ENCODE measurements around the gene TCF7L1. TPM values are rescaled to one million over a fixed set of nuclear protein-coding genes. Genes with fewer than 3 reads are reported as not detected.

The TCF7L1 gene
- total and polyA plus RNA-seq, 9 of the 15 experiments (the other 6 are each of a cell fraction or from before 2014, with no cell fraction given): 0.03 to 0.11 (median 0.07) TPM; not detected in 5

DNA sequence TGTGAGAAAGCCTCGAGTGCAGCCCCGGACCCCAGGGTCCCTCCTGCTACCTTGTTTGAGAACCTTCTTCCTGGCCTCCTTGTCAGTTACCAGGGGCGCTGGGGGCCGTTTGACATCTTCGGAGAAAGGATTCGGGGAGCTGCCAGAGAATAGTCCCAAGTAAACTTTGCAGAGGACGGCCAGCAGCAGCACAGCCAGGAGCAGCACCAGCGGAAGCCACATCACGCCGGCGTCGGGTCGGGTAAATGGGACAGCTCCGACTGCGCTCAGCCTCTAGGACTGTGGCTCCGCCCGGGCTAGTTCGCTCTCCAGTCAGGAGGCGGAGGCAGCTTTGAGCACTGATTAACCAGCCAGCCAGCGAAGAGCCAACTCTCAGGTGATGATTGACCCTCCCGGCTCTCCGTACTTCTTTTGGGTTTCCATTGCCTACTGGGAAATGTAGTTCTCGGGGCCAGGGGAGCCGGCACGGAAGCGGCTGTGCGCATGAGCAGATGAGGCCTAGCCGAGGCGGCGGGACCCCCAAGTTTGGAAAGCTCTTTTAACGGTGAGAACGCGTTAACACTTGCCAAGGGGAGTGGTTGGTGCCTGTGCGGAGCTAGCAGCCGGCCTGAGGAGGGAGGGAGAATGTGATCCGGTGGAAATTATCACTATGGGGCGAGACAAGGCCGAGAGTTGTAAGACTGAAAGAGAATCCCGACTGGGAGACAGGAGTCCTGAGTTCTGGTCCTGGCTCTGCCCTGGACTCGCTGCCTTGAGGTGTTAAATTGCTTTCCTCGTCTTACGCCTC, 221.3 kb downstream of the TCF7L1 start, which contains the start of the genes ELMOD3 and RETSAT (continued):
- TF ChIP-seq GTF3C2 (IDR thresholded peaks at IDR 0.05; ENCODE audit: borderline replicate concordance, extremely low read depth, insufficient read length) (no peak), ZNF766 (CRISPR knock-in tag; conservative IDR thresholded peaks at IDR 0.05) (no peak; the same call in 1 of the 2 replicates), ZNF778 (CRISPR knock-in tag; IDR thresholded peaks at IDR 0.05) (no peak), ZBED1 (IDR thresholded peaks at IDR 0.05) (no peak), FOSL1 (tag; conservative IDR thresholded peaks at IDR 0.05) (no peak; the same call in 1 of the 2 replicates), E2F4 (CRISPR knock-in tag; IDR thresholded peaks at IDR 0.05; ENCODE audit: low read depth) (no peak), ZNF253 (CRISPR knock-in tag; conservative IDR thresholded peaks at IDR 0.05) (no peak), RBM17 (IDR thresholded peaks at IDR 0.05; ENCODE audit: borderline replicate concordance, low read depth, low read length) (no peak), KAT2B (IDR thresholded peaks at IDR 0.05; ENCODE audit: low read depth, low read length) (no peak), ZC3H4 (CRISPR knock-in tag; IDR thresholded peaks at IDR 0.05; ENCODE audit: borderline replicate concordance) (no peak), MTA1 (IDR thresholded peaks at IDR 0.05; ENCODE audit: borderline replicate concordance) (0 out of 2 replicates have a peak, but pooled peaks have one; percentile 7), CBX3 (IDR thresholded peaks at IDR 0.05; ENCODE audit: borderline replicate concordance in 1 of 2, low read length in 2 of 2) (no peak; a peak in 1 of 3 replicates), EGR1 (conservative IDR thresholded peaks at IDR 0.05) (no peak), BMI1 (IDR thresholded peaks at IDR 0.05; ENCODE audit: low read length) (no peak), HSF4 (CRISPR knock-in tag; IDR thresholded peaks at IDR 0.05; ENCODE audit: borderline replicate concordance) (no peak), MEF2A (IDR thresholded peaks at IDR 0.05; ENCODE audit: control insufficient read depth, low read depth, low read length) (no peak), SOX6 (IDR thresholded peaks at IDR 0.05) (0 out of 2 replicates have a peak, but pooled peaks have one; percentile 15), ZNF174 (CRISPR knock-in tag; IDR thresholded peaks at IDR 0.05) (no peak), ZNF75A (CRISPR knock-in tag; IDR thresholded peaks at IDR 0.05) (no peak), RUNX1 (IDR thresholded peaks at IDR 0.05; ENCODE audit: low read depth) (no peak), HDAC1 (IDR thresholded peaks at IDR 0.05) (peak in 1 of 2 experiments; percentile 46; a peak in 2 of 4 replicates), GTF2E2 (tag; IDR thresholded peaks at IDR 0.05) (no peak; the same call in 1 of the 2 replicates), RB1 (IDR thresholded peaks at IDR 0.05; ENCODE audit: low read depth) (peak; percentile 76; the same call in 1 of the 2 replicates)
- TF ChIP-seq, protein P1, sequence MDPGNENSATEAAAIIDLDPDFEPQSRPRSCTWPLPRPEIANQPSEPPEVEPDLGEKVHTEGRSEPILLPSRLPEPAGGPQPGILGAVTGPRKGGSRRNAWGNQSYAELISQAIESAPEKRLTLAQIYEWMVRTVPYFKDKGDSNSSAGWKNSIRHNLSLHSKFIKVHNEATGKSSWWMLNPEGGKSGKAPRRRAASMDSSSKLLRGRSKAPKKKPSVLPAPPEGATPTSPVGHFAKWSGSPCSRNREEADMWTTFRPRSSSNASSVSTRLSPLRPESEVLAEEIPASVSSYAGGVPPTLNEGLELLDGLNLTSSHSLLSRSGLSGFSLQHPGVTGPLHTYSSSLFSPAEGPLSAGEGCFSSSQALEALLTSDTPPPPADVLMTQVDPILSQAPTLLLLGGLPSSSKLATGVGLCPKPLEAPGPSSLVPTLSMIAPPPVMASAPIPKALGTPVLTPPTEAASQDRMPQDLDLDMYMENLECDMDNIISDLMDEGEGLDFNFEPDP (CRISPR knock-in tag; IDR thresholded peaks at IDR 0.05): no peak

Data from K562 (cell line).